ENCODE measurements around the gene CFAP299.
"Not testable (repeated sequence)": the region's sequence is repeated elsewhere in the genome, so short reads cannot be mapped to it uniquely, and the experiment has no call there.

CFAP299 gene

DNA sequence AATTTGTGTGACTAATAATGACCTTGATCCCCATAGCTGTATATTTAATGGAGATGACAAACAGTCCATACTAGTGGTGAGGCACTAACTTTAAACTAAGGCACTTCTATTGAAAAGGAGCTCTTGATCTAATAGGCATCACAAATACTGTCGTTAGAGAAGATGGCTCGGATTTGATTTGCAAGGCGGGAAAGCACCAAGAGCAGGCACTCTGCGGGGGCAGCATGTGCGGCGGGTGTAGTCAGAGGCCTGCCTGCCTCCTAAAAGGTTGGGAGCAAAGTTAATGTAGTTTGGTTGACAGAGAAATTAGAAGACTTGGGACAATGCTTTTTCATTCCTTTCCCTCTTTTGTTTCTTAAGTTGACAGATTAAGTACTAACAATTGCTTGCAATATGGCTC, 278.8 kb downstream of the CFAP299 start:
- DNase-seq = no peak

DNA sequence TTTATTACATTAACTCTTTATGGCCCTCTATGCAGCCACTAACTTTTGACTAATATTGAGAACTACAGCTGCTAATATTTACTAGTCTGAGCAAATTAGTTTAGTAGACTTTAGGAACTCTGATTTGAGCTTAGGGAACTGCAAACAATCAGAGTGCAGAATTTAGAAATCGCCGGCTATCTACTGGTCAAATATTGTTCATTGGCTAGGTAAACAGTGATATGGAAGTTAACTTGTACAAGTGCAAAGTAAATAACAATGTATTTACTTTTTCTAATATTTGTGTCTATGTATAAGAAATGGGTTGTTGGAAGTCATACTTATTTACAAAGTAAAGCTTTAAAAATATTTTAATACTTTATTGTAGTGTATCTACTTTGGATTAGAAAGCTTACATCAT, 279.6 kb downstream of the CFAP299 start:
- no peak for DNase-seq

DNA sequence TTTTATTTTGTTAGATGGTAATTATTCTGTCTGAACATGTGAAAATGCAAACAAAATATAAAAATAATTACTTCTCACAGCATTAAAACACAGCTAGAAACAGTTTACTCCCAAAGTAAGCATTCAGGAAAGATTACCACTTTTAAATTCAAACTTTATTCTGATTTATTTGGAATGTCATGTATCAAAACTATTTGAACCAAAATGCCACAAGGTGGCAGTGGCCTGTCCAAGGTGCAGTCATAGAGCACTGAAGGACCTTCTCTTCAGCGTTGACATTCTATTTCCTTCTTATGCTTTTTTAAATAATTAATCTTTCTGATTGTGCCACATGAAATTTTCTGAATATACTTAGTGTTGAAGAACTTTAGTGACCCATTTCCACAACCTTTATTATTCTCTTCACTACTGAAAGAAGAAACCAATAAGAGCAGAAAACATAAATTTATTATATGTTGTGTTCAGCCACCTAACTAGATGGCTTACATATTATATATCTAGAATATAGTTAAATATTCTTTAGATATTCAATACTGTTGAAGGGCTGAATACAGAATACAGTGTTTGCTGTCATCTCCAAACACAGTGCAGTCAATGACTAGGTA, 283.6 kb downstream of the CFAP299 start:
- DNase-seq = no peak

DNA sequence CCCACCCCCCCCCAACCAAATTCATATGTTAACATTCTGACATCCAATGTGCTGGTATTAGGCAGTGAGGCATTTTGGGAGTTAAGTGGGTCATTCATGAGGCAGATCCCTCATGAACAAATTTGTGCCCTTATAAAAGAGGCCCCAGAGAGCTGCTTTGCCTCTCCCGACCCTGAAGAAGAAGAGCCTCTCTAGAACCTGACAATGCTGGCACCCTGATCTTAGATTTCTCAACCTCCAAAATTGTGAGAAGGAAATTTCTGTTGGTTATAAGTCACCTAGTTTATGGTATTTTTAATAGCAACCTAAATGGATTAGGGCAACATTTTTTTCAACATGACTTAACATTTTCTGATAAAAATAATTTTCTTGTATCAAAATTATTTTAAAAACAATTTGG, 296.3 kb downstream of the CFAP299 start:
- DNase-seq = no peak

DNA sequence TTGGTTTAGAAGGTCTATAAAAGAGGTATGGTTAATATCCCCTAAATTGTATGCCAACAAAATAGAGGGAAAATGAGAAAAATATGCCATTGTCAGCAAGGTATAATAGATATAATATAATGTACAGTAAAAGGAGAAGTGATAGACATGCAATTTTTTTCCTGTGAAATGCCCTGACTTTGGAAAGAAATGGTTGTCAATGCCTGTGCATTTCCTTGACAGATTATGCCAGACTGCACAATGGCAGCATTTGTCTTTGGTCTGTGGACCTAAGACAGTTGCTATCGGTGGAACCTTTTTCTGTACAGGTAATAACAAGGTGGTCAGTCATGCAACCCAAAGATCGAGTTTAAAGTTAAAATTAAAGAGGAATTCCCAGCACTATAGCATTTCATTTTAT, 301.7 kb downstream of the CFAP299 start:
- DNase-seq = no peak

DNA sequence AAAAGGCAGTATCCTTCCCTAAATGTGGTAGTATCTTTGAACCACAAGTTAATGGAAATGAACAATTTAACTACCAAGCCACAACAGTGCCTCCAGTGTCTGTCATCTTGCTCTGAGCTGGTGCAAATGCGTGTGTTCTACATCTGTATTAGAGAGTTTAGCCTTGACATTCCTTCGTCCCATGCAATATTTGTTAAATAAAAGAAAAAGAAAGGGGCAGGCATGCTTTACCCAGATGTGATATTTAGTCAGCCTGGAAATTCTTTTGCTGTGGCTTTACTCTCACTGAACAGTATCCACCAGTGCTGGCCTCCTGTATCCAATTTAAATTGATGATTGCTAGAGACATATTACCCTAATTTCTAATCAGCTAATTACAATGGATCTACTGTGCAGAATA, 310.5 kb downstream of the CFAP299 start:
- DNase-seq = no peak

DNA sequence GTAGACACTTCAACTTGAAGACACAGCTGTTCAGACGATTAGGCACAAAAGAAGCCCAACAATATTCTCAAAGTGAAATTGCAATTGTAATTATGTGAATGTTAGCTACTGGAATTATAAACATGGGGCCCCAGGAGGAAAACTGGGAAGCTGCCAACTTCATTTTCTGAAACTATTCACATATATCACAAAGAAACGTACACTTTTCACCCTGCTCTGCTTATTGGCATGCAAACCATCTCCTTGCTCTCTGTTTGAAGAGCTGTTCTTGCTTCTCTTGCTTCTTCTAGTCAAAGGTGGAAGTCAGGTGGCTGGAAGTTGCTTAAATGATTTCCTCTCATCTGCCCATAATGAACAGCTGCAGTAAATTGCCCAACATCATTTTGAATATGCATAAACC, 320.1 kb downstream of the CFAP299 start:
- DNase-seq = no peak

DNA sequence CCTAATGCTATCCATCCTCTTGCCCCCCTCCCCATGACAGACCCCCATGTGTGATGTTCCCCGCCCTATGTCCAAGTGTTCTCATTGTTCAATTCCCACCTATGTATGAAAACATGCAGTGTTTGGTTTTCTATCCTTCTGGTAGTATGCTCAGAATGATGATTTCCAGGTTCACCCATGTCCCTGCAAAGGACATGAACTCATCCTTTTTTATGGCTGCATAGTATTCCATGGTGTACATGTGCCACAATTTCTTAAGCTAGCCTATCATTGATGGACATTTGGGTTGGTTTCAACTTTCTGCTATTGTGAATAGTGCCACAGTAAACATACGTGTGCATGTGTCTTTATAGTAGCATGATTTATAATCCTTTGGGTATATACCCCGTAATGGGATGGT, 334.6 kb downstream of the CFAP299 start:
- DNase-seq = not testable (repeated sequence)

DNA sequence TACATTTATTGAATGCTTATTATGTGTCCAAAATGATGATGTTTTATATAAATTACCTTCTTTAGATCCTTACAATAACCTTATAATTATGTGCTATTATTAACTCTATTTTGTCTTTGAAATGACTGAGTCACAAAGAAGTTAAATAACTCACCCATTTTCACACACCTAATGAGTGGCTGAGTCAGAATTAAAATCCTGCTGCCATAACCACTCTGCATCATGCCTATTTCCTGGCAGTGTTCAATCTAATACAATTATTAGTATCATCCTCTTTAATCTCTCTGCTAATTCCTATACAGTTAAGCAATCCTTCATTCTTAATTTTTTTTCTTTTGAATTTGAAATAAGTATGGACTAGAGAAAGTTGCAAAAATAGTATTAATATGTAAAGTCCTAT, 342.9 kb downstream of the CFAP299 start:
- DNase-seq = no peak

DNA sequence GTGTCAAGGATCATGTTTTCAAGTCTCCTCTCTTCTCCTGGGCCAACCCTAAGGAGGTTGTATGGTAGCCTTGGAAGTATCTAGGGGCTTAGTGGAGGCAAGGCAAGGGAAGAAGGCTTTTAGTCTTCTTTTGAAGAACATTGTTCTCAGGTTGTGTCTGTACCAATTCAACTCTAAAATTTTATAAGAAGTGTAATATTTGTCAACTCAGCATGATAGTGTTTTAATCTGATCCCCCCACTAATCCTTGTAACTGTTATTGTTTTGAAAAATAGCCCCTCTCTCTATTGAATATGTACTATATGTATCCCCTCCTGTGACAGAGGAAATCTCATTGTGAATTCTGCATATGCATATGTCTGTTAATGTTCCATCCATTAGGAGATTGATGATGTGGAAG, 345.4 kb downstream of the CFAP299 start:
- no peak for DNase-seq

DNA sequence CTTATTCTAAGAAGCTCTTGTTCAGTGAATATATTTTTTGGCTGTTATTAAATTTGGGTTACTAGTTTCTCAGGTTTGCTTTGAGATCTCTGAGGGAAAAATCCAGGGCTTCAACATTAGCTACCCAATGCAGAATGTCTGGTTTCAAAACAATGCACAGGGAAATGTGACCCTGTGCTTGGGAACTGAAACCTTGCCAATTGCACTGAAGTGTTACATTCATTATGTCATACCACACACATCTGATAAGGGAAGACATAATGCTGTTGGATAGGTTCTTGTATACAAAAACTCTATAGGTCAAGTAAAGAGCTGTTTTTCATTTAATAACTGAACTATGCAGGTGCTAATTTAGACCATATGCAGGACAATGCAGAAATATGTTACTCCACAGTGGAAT, 349.7 kb downstream of the CFAP299 start:
- no peak for DNase-seq

DNA sequence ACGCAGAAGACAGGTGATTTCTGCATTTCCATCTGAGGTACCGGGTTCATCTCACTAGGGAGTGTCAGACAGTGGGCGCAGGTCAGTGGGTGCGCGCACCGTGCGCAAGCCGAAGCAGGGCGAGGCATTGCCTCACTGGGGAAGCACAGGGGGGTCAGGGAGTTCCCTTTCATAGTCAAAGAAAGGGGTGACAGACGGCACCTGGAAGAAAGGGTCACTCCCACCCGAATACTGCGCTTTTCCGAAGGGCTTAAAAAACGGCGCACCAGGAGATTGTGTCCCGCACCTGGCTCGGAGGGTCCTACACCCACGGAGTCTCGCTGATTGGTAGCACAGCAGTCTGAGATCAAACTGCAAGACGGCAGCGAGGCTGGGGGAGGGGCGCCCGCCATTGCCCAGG, 352.2 kb downstream of the CFAP299 start:
- DNase-seq = not testable (repeated sequence)

DNA sequence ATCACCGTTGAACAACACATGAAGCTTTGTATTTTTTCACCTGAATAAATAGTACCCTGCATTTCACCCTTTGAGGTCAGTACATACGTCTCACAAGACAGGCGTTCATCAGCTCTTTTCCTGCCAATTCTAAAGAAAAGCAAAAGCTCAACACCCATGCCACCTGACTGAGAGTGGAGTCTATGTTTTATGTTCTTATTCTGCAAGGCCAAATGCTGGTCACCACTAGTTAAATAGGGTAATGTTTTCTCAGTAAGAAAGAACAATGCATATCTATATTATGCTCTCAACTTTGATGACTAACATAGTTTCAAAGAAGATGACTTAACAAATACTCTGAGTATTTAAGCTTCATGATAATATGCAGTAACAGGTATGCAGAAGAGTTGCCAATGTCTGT, 358.6 kb downstream of the CFAP299 start:
- no peak for DNase-seq

DNA sequence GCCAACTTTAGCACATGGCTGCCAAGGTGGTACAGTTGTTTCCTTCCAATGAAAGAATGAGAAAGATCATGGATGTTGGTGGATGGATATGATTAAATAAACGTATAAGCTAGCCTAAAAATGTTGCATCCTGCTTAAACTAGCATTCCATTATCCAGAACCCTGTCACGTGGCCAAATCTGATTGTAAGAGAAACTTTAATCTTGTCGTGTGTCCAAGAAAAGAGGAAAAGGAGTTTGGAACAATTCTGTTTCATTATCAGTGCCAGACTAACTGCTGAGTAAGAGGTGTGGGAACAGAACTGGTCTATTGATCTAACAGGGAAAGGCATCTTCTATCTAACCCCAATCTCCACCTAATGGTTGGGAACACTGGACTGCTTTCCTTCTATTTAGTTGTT, 369.8 kb downstream of the CFAP299 start:
- no peak for DNase-seq

DNA sequence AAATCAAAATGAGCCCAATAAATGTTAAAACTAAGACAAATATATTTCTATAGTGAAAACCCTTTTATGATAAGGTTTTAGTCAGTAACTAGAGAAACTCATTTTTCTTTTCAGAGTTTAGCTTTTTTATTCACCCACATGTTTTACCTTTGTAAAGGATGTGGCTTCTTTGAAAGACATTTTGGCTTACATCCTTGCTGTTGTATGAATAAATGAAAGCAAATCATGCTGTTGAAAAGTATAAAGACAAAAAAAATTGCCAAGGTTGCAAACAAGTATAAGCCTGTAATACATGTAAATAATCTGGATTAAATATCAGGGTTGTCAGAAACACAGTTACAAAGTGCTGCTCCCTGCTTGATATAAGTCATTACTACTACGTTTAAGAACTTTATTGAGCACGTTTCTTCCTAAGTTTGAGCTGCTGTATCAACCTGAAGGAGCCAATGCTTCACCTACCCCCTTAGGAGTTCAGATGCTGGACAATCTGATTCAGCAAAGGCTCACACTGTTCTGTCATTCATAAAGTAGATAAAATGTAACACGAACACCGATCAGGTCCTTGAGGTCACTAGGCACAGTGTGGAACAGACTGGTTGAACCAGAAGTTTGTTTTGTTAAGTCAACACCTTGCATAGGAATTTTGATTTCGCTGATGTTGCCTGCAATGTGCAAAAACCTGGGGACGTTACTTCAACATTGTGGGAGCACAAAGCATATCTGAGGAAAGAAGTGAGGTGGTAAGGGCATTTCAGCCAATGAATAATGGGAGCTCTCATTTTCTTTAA, 373.7 kb downstream of the CFAP299 start:
- DNase-seq = no peak

DNA sequence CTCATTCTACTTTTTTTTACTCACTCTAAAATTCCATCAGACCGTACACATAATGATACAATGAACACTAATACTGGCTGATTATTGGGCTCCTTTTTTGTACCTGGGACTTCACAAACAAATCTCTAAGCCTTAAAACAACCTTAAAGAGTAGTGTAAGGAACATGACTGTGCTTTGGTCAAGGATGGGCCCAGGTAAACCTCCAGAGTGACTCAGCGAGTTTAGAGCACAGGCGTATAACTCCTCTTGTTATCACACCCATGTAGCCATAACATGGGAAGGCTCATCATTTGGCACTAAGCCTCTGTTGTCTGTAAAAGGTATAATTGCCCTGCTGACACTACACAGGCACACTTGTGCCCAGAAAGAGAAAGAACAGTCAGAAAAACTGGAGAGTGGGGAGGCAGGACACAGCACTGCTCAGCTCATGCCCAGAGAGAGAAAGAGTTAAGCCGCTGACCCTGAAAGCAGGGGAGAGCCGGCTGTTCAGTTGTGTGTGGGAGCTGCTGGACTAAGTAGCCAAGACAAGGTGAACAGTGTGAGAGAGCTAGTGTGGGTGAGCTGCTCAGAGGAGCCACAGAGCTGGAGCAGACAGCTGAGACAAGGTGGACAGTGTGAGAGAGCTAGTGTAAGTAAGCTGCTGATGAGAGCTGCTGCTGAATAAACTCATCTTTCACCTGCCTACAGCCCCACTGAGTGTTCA, 375.4 kb downstream of the CFAP299 start:
- DNase-seq = no peak

DNA sequence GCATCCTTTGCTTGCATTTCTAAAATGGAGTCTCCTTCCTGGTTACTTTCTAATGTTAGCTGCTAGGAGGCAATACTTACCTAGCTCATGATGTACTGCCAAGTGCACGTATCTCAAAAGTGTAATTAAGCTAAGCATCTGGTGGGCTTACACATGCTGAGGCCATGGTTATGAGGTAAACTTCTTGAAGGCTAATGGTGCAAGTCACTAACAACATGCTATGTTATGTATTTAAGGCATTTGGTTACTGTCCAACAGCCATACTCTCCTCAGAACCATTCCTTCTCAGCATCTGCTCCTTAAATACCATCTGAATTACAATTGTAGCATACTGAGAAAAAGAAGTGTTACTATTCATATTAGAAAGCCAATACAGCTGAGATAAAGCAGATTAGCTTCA, 376.4 kb downstream of the CFAP299 start:
- DNase-seq = no peak

DNA sequence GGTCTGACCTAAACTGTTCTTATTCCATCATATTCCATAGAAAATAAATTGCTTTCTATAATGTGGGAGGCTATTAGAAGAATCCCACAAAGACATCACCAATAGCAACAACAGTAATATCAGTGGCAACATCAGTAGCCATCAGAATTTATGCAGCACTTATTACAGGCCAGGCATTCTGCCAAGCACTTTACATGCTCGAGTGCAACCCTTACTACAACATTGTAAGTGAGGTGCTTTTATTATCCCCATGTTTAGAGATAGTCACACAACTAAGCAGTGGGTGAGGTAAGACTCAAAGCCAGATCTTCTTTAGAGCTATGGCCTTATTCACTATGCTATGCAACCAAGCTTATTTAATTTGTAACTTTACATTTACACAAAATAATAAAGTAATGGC, 377.9 kb downstream of the CFAP299 start:
- no peak for DNase-seq

DNA sequence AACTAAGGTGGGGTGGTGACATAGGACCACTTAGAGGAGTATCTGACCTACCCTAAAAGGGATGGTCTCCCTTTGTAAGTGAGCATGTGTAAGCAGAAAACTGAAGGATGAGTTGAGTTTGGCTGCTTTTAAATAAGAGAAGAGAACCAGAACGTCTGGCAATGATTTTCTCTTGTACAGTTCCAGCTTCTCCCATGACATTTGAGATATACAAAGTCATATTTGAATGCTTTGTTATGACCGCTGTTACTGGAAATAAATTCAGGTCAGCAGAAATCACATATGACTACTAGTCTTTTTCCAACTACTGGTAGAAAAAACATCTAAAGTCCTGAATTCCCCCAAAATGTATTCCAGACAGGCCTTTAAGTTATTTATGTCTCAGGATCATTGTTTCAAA, 381.7 kb downstream of the CFAP299 start:
- no peak for DNase-seq

DNA sequence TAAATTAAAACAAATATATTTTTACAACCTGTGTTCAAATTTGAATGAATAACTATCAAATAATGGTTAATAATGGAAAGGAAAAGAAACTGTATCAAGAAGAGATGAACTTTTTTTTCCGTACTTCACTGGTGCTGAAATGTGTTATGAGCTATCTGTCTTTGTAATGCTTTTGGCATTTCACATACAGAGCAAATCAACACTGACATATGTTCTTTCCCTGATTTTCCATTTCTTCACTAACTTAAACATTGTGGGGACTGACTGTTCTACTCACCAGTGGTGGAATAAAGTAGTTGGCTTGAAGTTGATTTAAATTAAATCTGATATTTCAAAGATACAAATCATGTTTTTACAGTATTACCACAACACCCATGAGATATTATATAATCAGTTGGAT, 390.9 kb downstream of the CFAP299 start:
- DNase-seq = no peak

DNA sequence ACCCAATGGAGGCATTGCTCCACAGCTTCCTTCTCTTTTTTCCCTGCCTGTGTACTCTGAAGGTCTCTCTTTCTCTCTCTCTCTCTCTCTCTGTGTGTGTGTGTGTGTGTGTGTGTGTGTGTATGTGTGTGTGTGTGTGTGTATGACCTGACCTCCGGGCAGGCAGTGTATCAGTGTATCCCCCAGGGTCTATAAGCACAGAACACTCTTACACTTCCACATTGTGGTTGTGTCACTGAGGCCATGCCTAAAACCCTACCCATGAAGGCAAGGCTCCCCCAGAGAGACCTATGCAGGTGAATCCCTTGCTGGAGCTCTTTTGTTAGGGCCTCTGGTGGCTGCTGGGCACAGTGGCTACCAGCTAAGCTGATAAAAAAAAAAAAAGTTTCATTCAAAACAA, 394.6 kb downstream of the CFAP299 start:
- no peak for DNase-seq

DNA sequence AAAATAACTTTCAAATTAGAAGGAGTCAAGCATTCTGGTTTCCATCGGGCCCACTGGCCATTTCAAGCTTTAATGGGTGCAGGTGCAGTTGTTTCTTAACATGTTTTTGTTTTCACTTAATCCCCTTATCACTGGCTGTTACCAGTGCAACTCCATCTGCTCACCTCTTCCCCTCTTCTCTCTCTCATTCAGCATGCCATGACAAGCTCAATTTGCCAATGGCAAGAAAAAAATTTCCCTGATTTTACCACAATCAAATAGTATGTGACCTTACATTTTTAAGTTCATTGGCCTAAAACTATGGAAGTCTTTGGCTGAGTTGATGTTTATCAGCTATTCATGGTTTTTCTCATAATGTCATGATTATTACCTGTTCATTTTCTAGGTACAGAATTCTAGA, 395.9 kb downstream of the CFAP299 start:
- no peak for DNase-seq

DNA sequence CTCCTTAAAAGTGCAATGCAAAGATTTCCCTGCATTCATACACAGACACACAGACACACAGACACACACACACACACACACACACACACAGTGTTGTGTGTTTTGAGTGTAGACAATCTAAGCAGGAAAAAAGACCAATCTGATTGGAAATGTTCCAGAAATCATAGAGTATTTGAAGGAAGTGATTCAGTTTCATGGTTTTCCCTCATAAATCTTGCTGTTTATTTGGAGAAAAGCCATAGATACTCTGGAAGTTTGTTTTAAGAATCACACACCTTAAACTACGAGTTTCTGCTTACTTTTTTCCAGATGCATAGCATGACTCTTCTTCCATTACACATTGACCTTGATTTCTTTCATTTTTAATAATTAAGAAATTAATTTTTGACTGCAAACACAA, 396.5 kb downstream of the CFAP299 start:
- no peak for DNase-seq

DNA sequence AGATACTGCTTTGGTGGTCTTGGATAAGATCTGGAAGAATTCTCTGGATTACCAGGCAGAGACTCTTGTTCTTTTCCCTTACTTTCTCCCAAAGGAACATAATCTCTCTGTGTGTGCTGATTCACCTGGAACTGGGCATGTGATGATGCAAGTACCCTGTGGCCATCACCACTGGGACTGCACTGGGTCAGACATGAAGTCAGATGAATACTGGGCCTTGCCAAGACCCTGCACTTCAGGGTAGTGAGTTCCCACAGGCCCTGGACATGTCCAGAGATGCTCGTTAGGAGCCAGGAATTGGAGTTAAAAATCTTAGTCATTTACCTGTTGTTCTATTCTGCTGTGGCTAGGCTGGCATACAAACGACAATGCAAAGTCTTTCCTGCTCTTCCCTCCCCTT, 404.8 kb downstream of the CFAP299 start:
- no peak for DNase-seq

Data from right forelimb (tissue), 1 donor.